GM15510 (cell line): ENCODE measurements around the gene YAP1.

Source experiments
- POLR2A ChIP-seq: IDR thresholded peaks from 3 replicates; pipeline ENCODE4 v1.6.1; 2011; ENCODE audit warnings: borderline replicate concordance; ENCODE audit not compliant: insufficient read length; ENCODE audit errors: extremely low read depth

The YAP1 gene

GRCh38 chr11:102139081-102139498 lies 28.8 kb downstream of the YAP1 start:
- TF ChIP-seq POLR2A: no peak

GRCh38 chr11:102142333-102142732 lies 32.1 kb downstream of the YAP1 start:
- no peak for TF ChIP-seq POLR2A

- no peak for TF ChIP-seq POLR2A
Measured at GRCh38 chr11:102143867-102144266, 33.6 kb downstream of the YAP1 start.

- no peak for TF ChIP-seq POLR2A
Measured at GRCh38 chr11:102144357-102145355, 34.4 kb downstream of the YAP1 start.

DNA sequence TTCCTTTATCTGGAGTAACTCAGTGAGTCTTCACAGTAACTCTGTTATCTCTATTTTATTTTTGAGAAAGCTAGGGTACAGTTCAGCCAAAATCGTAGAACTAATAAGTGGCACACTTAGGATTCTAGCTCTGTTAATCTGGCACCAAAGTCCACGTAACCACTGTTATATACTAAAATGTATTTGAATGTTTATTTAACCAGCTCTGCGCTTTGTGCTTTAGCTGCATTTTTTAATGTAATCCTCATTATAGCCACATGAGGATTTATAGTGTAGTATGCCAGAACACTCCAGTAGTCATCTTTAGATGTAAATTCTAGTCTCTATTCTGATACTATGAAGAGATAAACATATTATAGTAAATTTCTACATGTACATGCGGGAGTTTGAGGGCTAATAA lies 36.8 kb downstream of the YAP1 start:
- no peak for TF ChIP-seq POLR2A

DNA sequence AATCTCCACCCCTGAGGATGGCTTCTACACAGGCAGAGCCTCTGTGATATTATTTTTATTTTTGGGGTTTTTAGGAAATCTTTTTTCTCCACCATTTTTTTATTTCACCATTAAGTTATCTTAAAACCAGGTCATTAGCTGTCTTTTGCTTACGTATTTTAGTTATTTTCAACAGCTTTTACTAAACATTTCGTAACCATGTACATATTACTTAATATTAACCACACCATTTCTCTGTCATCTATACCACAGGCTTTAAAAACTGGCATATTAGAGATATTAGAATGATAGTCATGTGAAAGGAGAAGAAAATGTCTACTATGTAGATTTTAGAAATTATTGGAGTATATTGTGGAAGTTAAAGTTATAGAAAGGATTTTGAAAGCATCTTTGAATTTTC lies 37.4 kb downstream of the YAP1 start:
- no peak for TF ChIP-seq POLR2A

DNA sequence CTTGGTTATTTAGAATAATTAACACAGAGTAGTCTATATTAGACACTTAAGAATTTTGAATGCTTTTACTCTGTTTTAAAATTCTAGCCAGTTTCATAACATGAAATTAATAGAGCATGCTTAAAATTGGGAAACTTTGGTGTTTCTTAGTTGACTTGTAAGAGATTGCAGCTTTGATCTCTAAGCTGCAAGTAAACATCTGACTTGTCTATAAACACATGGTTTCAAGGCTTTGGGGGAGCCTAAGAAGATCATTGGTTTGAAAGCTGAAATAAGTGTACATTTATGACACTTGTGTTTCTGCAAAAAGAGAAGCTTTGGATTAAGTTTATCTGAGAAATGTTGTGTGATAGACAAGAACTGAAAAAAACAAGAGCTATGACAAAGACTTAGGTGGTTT lies 37.8 kb downstream of the YAP1 start:
- TF ChIP-seq POLR2A: no peak

DNA sequence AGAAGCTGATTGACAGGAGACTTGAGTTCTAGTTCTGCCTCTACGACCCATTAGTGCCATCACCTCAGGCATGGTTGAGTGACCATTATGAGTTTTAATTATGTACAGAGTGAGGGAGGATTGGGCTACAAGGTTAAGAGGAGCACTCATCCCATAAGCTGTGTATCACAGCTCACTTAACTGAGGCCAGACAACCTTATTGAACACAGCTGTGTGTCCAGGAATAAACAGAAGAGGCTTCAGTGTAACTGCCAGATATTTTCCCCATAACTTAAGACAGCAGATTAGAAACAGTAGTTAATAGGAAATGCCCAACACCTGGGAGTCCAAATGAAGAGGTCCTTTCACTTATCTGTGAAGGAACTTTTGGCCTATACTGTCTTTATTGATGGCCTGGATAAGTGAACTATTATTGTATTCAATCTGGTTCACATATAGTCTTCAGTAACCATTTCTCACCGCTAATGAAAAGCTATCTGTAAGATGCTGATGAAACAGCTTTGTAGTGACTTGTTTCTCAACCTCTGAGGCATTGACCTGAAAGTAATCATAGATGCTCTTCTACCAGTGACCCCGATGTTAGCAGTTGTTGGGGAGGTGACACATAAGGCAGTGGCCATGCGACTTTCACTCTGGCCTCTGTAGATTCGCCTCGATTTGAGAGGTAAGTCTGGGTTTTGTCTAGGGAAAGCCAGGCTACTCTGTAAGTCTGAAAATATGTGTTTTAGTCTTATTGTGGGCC lies 41.7 kb downstream of the YAP1 start:
- TF ChIP-seq POLR2A: no peak

GRCh38 chr11:102153082-102153481 lies 42.8 kb downstream of the YAP1 start:
- no peak for TF ChIP-seq POLR2A

- TF ChIP-seq POLR2A: no peak
Measured at GRCh38 chr11:102154806-102155205, 44.6 kb downstream of the YAP1 start.

DNA sequence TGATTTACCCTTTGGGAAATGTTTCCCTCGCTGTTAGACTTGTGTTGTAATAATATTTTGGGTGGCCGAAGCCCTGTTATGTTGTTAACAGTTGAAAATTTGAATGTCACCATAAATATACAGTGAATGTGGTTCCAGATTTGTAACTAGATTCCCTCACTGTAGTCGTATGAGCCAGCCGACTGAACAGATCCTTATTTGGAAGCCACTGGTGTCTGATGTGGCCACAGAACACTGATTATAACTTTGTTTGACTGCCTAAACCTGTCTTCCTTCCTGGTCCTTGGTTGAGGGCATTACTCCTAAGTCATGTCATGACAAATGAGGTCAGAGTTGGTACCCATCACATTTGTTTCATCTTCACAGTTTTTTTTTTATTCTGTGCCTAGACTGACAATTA lies 45.4 kb downstream of the YAP1 start:
- TF ChIP-seq POLR2A: no peak

DNA sequence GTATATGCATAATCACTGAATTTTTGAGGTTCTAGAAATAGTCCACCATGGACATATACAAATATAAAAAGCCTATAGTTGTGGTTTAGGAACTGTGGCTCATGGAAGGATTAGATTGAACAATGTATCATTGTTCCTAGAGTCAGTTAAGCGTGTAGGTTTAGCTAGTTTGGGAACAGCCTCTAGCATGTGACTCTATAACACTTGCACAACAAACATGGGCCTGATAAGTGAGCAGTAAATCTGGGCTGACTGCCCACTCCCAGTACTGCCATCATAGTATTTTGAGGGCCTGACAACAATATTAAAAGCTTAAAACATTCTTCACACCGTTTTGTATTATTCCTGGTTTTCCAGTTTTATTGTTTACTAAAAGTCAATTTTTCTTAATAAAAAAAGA lies 47.0 kb downstream of the YAP1 start:
- no peak for TF ChIP-seq POLR2A

GRCh38 chr11:102158164-102158735 lies 48.0 kb downstream of the YAP1 start:
- TF ChIP-seq POLR2A: no peak

- TF ChIP-seq POLR2A: no peak
Measured at GRCh38 chr11:102163368-102163767, 53.1 kb downstream of the YAP1 start.

GRCh38 chr11:102166175-102167064 lies 56.2 kb downstream of the YAP1 start:
- no peak for TF ChIP-seq POLR2A

- TF ChIP-seq POLR2A: no peak
Measured at GRCh38 chr11:102168481-102168880, 58.2 kb downstream of the YAP1 start.
